HG02759 (cell line): ENCODE measurements around the gene PSMG2.
"Not testable (repeated sequence)": the region's sequence is repeated elsewhere in the genome, so short reads cannot be mapped to it uniquely, and the experiment has no call there.

ENCODE experiments used
- ATAC-seq: cut with Tn5 transposase; IDR thresholded peaks from one replicate; pipeline ENCODE4 v1.9.1; 2021; ENCODE audit warnings: mild to moderate bottlenecking, moderate library complexity; ENCODE audit not compliant: unreplicated experiment

Gene PSMG2

GRCh38 chr18:12758566-12758965 is 55.7 kb downstream of the PSMG2 start:
- not testable (repeated sequence) for ATAC-seq

GRCh38 chr18:12765126-12765525 is 62.3 kb downstream of the PSMG2 start:
- ATAC-seq: no peak

GRCh38 chr18:12765586-12765985 is 62.7 kb downstream of the PSMG2 start:
- no peak for ATAC-seq

GRCh38 chr18:12766986-12767433 is 64.2 kb downstream of the PSMG2 start:
- no peak for ATAC-seq

- no peak for ATAC-seq
These were observed 64.8 kb downstream of the PSMG2 start for GRCh38 chr18:12767580-12768155.

GRCh38 chr18:12768625-12769024 is 65.8 kb downstream of the PSMG2 start:
- ATAC-seq: no peak

GRCh38 chr18:12769136-12769535 is 66.3 kb downstream of the PSMG2 start:
- ATAC-seq: no peak

- ATAC-seq: no peak
These were observed 67.0 kb downstream of the PSMG2 start for GRCh38 chr18:12769644-12770440.

GRCh38 chr18:12770469-12771219 is 67.8 kb downstream of the PSMG2 start:
- no peak for ATAC-seq

- ATAC-seq: no peak
These were observed 69.3 kb downstream of the PSMG2 start for GRCh38 chr18:12772111-12772510.

- ATAC-seq: no peak
These were observed 70.5 kb downstream of the PSMG2 start for GRCh38 chr18:12773369-12773768.

- no peak for ATAC-seq
These were observed 72.1 kb downstream of the PSMG2 start for GRCh38 chr18:12774982-12775381.
